Metanephros (tissue), 2 donors: ENCODE measurements around the gene MAP3K3. TPM values are rescaled to one million over a fixed set of nuclear protein-coding genes. Genes with fewer than 3 reads are reported as not detected.

Experiments used
- small RNA-seq: library from RNA; depleted of rRNA; stranded (forward); fragments of <200 nt; gene quantifications from one replicate; pipeline ENCODE3, GENCODE V24; 2014; ENCODE audit warnings: low replicate concordance
- total RNA-seq: library from RNA; depleted of rRNA; stranded (reverse); fragments of >200 nt; gene quantifications from one replicate; pipeline ENCODE4 v1.2.3, GENCODE V29; 2014

The MAP3K3 gene
- total RNA-seq, result 42.7 TPM

GRCh38 chr17:63621684-63622573 lies at the start of gene MAP3K3:
TSS of gene MAP3K3 (plus strand) at chr17:63622417. CDS start at chr17:63622760, 343 bp downstream.

GRCh38 chr17:63600569-63601438 lies 21.4 kb upstream of the MAP3K3 start, which contains the start of gene TACO1:
TSS of gene TACO1 (plus strand) at chr17:63600895. CDS start at chr17:63601084, 189 bp downstream.

GRCh38 chr17:63699638-63700527 lies 77.7 kb downstream of the MAP3K3 start, which contains the start of gene LIMD2:
TSS of gene LIMD2 (minus strand) at chr17:63700125. CDS start at chr17:63699298, 827 bp downstream.

GRCh38 chr17:63741408-63742173 lies 119.4 kb downstream of the MAP3K3 start, which contains the start of gene STRADA:
TSS of gene STRADA (minus strand) at chr17:63741799. CDS start at chr17:63728369, 13,430 bp downstream.

Small RNA genes lying within 50 kb of the gene (small RNA-seq; reads per million reads assigned to genes)
- not detected for gene RNU6-288P

Other genes starting within 250 kb of the MAP3K3 start
- gene CYB561, start 176.1 kb upstream of the MAP3K3 start, total RNA-seq, result 35.3 TPM
- 21.4 TPM for gene ACE, start 145.4 kb upstream of the MAP3K3 start, total RNA-seq
- 2.1 TPM for gene KCNH6, start 99.1 kb upstream of the MAP3K3 start, total RNA-seq
- gene DCAF7, start 71.9 kb upstream of the MAP3K3 start, total RNA-seq, result 54.3 TPM
- 17.5 TPM for gene TACO1, start 21.5 kb upstream of the MAP3K3 start, total RNA-seq
- 28.1 TPM for gene LIMD2, start 77.7 kb downstream of the MAP3K3 start, total RNA-seq
- gene STRADA, start 119.4 kb downstream of the MAP3K3 start, total RNA-seq, result 26.3 TPM
- gene CCDC47, start 151.2 kb downstream of the MAP3K3 start, total RNA-seq, result 44.5 TPM
- gene DDX42, start 151.8 kb downstream of the MAP3K3 start, total RNA-seq, result 110 TPM
- gene PSMC5, start 205.0 kb downstream of the MAP3K3 start, total RNA-seq, result 50.8 TPM
- gene FTSJ3, start 205.2 kb downstream of the MAP3K3 start, total RNA-seq, result 48.4 TPM
- gene SMARCD2, start 220.3 kb downstream of the MAP3K3 start, total RNA-seq, result 65.7 TPM